Ascending aorta (tissue), 2 donors: Measurements from ENCODE around the gene PCDHA6. TPM values are rescaled to one million over a fixed set of nuclear protein-coding genes. Genes with fewer than 3 reads are reported as not detected.
A peak's percentile ranks its signal among the peaks of the same experiment; 100 is the strongest.
"Not testable (repeated sequence)": the region's sequence is repeated elsewhere in the genome, so short reads cannot be mapped to it uniquely, and the experiment has no call there.

Experiments used
- DNase-seq, 2 donors: peaks; one replicate each; pipeline ENCODE4 v3.0.0-alpha.2; 2019; ENCODE audit warnings: low spot score in 2 of 2
- H3K27ac ChIP-seq, 2 donors: fragments of 200-600 bp; sonication (generic); one replicate each; pipeline ENCODE4 v1.5.1; 2016 to 2017; ENCODE audit warnings: mild to moderate bottlenecking in 1 of 2
- H3K27me3 ChIP-seq: fragments of 200-600 bp; sonication (generic); one replicate; pipeline ENCODE4 v1.5.1; 2017
- H3K36me3 ChIP-seq, 2 donors: fragments of 200-600 bp; sonication (generic); one replicate each; pipeline ENCODE4 v1.5.1; 2016
- H3K4me1 ChIP-seq, 2 donors: fragments of 200-600 bp; sonication (generic); one replicate each; pipeline ENCODE4 v1.5.1; 2016 to 2017; ENCODE audit warnings: mild to moderate bottlenecking in 1 of 2
- H3K4me3 ChIP-seq, 2 donors: fragments of 200-600 bp; sonication (generic); one replicate each; pipeline ENCODE4 v1.5.1; 2016 to 2017; ENCODE audit warnings: mild to moderate bottlenecking in 1 of 2
- H3K9me3 ChIP-seq, 2 donors: fragments of 200-600 bp; sonication (generic); one replicate each; pipeline ENCODE4 v1.5.1; 2016
- intact Hi-C: fragments of 100-400 bp; cut with DNase I; formaldehyde crosslinking; loops from one replicate; pipeline ENCODE4 v1.15.1; 2023
- total RNA-seq: library from RNA; depleted of rRNA; stranded (reverse); fragments of >200 nt; gene quantifications from one replicate; pipeline ENCODE4 v1.1.0, GENCODE V29; 2016
- TF ChIP-seq, protein P1 (sequence below), 3 experiments: fragments of 200-600 bp in 2 of 3; fragments of 450-650 bp in 1 of 3; sonication (generic) in 2 of 3; IDR thresholded peaks; one replicate each; pipeline ENCODE4 v1.5.1; 2016 to 2019; ENCODE audit warnings: antibody characterized with exemption in 3 of 3, mild to moderate bottlenecking in 1 of 3, moderate library complexity in 1 of 3

PCDHA6 gene, protein sequence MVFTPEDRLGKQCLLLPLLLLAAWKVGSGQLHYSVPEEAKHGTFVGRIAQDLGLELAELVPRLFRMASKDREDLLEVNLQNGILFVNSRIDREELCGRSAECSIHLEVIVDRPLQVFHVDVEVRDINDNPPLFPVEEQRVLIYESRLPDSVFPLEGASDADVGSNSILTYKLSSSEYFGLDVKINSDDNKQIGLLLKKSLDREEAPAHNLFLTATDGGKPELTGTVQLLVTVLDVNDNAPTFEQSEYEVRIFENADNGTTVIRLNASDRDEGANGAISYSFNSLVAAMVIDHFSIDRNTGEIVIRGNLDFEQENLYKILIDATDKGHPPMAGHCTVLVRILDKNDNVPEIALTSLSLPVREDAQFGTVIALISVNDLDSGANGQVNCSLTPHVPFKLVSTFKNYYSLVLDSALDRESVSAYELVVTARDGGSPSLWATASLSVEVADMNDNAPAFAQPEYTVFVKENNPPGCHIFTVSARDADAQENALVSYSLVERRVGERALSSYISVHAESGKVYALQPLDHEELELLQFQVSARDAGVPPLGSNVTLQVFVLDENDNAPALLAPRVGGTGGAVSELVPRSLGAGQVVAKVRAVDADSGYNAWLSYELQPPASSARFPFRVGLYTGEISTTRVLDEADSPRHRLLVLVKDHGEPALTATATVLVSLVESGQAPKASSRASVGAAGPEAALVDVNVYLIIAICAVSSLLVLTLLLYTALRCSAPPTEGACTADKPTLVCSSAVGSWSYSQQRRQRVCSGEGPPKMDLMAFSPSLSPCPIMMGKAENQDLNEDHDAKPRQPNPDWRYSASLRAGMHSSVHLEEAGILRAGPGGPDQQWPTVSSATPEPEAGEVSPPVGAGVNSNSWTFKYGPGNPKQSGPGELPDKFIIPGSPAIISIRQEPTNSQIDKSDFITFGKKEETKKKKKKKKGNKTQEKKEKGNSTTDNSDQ
- not detected for total RNA-seq

DNA sequence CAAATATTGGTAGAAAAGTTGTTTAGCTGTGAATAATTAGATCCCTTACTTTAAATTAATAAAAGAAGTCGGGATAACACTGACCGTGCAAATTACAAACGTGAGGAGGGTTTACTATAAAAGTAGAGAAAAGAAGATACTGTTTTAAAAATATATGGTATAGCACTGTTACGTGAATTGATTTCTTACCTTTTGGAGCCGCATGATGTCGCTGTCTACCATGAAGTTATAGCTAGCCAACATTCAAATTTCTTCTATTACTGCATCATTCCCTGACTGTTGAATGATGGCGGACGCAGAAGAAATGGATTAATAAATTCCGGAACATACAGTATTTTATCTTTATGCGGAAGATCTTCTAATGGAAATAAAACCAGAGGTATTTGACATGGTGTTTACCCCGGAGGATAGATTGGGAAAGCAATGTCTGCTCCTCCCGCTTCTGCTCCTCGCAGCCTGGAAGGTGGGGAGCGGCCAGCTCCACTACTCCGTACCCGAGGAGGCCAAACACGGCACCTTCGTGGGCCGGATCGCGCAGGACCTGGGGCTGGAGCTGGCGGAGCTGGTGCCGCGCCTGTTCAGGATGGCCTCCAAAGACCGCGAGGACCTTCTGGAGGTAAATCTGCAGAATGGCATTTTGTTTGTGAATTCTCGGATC lies at the start of gene PCDHA6:
Gene PCDHA6 (plus strand): TSS at position 257 of the 658 bp plus-strand sequence. CDS start 132 bp downstream, at position 389.
- Histone ChIP-seq H3K36me3 (no peaks in the 10 kb centered on the region), H3K4me3 (peak within 1 kb of the TSS in 1 of 2 donors; percentile 22), H3K4me1 (no peaks in the 10 kb centered on the region), H3K27ac (no peak within 1 kb of the TSS), H3K9me3 (peaks cover 12 to 50% of the 10 kb centered on the region in 2 donors), H3K27me3 (no peaks in the 10 kb centered on the region)
- intact Hi-C loops = no loop called here
- no peak for DNase-seq
- TF ChIP-seq, protein P1, sequence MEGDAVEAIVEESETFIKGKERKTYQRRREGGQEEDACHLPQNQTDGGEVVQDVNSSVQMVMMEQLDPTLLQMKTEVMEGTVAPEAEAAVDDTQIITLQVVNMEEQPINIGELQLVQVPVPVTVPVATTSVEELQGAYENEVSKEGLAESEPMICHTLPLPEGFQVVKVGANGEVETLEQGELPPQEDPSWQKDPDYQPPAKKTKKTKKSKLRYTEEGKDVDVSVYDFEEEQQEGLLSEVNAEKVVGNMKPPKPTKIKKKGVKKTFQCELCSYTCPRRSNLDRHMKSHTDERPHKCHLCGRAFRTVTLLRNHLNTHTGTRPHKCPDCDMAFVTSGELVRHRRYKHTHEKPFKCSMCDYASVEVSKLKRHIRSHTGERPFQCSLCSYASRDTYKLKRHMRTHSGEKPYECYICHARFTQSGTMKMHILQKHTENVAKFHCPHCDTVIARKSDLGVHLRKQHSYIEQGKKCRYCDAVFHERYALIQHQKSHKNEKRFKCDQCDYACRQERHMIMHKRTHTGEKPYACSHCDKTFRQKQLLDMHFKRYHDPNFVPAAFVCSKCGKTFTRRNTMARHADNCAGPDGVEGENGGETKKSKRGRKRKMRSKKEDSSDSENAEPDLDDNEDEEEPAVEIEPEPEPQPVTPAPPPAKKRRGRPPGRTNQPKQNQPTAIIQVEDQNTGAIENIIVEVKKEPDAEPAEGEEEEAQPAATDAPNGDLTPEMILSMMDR (IDR thresholded peaks at IDR 0.05) = peak in 1 of 3 experiments; percentile 6

DNA sequence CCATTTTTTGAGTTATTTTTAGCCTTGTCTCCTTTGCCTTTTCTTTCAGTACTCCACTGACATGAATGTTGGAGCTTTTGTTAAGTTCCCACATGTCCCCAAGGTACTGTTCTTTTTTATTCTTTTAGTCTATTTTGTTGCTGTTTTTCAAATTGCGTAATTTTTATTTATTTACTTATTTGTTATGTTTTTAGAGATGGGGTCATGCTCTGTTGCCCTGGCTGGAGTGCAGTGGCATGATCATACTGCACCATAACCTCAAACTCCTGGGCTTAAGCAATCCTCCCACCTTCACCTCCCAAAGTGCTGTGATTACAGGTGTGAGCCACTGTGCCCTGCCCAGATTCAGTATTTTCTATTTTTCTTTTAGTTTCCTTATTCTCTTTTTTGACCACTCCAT lies 47.2 kb upstream of the PCDHA6 start:
- intact Hi-C loops = no loop called here
- no peaks in the 10 kb centered on the region for H3K27me3 ChIP-seq
- peaks cover 6 to 49% of the 10 kb centered on the region in 2 donors for H3K9me3 ChIP-seq
- no peaks in the 10 kb centered on the region for H3K36me3 ChIP-seq
- no peak overlapping the region for H3K4me3 ChIP-seq
- H3K4me1 ChIP-seq = no peaks in the 10 kb centered on the region
- TF ChIP-seq, protein P1 (IDR thresholded peaks at IDR 0.05) = no peak
- no peak overlapping the region for H3K27ac ChIP-seq
- no peak for DNase-seq

DNA sequence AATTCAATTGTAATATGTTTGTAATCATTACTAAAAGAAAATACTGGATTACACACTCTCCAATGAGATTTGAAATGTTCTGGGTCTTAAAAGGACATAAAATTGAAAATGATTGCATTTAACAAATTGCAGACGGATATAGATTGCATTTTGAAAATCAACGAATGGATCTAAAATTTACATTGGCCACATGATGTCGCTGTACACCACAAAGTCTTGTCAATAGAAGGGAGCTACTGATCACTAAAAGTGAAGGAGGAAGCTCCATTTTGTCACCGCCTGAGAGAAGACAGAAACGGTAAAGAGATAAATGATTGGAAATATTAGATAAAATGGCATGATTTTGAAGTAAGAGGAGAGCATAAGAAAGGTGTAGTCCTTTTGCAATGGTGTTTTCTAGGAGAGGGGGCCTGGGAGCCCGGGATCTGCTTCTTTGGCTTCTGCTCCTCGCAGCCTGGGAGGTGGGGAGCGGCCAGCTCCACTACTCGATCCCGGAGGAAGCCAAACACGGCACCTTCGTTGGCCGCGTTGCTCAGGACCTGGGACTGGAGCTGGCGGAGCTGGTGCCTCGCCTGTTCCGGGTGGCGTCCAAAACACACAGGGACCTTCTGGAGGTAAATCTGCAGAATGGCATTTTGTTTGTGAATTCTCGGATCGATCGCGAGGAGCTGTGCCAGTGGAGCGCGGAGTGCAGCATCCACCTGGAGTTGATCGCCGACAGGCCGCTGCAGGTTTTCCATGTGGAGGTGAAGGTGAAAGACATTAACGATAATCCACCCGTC lies 41.7 kb upstream of the PCDHA6 start, which contains the start of gene PCDHA1:
Gene PCDHA1 (plus strand): TSS at position 236 of the 782 bp plus-strand sequence.
- DNase-seq = no peak
- H3K9me3 ChIP-seq = peaks cover 19 to 53% of the 10 kb centered on the region in 2 donors
- no peaks in the 10 kb centered on the region for H3K36me3 ChIP-seq
- no peaks in the 10 kb centered on the region for H3K4me1 ChIP-seq
- H3K27ac ChIP-seq = no peak within 1 kb of the TSS
- H3K27me3 ChIP-seq = no peaks in the 10 kb centered on the region
- TF ChIP-seq, protein P1 (IDR thresholded peaks at IDR 0.05) = no peak
- intact Hi-C loops = no loop called here
- no peak within 1 kb of the TSS for H3K4me3 ChIP-seq

DNA sequence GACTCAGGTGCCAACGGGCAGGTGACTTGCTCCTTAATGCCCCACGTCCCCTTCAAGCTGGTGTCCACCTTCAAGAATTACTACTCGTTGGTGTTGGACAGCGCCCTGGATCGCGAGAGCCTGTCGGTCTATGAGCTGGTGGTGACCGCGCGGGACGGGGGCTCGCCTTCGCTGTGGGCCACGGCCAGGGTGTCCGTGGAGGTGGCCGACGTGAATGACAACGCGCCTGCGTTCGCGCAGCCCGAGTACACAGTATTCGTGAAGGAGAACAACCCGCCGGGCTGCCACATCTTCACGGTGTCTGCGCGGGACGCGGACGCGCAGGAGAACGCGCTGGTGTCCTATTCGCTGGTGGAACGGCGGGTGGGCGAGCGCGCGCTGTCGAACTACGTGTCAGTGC lies 40.3 kb upstream of the PCDHA6 start:
- DNase-seq, H3K4me3 ChIP-seq, intact Hi-C loops, H3K36me3 ChIP-seq, H3K27ac ChIP-seq, H3K4me1 ChIP-seq, H3K27me3 ChIP-seq: not testable (repeated sequence)
- H3K9me3 ChIP-seq = peaks cover 19 to 50% of the 10 kb centered on the region in 2 donors

DNA sequence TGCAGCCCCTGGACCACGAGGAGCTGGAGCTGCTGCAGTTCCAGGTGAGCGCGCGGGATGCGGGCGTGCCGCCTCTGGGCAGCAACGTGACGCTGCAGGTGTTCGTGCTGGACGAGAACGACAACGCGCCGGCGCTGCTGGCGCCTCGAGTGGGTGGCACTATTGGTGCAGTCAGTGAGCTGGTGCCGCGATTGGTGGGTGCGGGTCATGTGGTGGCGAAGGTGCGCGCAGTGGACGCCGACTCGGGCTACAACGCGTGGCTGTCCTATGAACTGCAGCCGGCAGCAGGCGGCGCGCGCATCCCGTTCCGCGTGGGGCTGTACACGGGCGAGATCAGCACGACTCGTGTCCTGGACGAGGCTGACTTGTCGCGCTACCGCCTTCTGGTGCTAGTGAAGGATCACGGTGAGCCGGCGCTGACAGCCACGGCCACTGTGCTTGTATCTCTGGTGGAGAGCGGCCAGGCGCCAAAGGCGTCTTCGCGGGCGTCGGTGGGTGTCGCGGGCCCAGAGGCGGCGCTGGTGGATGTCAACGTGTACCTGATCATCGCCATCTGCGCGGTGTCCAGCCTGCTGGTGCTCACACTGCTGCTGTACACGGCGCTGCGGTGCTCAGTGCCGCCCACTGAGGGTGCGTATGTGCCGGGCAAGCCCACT lies 39.8 kb upstream of the PCDHA6 start:
- intact Hi-C loops, H3K27me3 ChIP-seq, H3K4me3 ChIP-seq, H3K4me1 ChIP-seq, H3K27ac ChIP-seq, H3K36me3 ChIP-seq, DNase-seq: not testable (repeated sequence)
- H3K9me3 ChIP-seq = peaks cover 19 to 49% of the 10 kb centered on the region in 2 donors
